HG03280 (cell line): Measurements from ENCODE around the gene LTBP4.
"Not testable (repeated sequence)": the region's sequence is repeated elsewhere in the genome, so short reads cannot be mapped to it uniquely, and the experiment has no call there.

Experiments used
- ATAC-seq: cut with Tn5 transposase; IDR thresholded peaks from one replicate; pipeline ENCODE4 v1.9.1; 2021; ENCODE audit warnings: mild to moderate bottlenecking, moderate library complexity; ENCODE audit not compliant: unreplicated experiment

LTBP4 gene

GRCh38 chr19:40601134-40601974, at the start of gene LTBP4:
Gene LTBP4 (plus strand): TSS chr19:40601369. CDS start chr19:40601388, 19 bp downstream.
- ATAC-seq = no peak

GRCh38 chr19:40552848-40553247, 48.3 kb upstream of the LTBP4 start:
- ATAC-seq = no peak

- ATAC-seq = no peak
These were observed 47.0 kb upstream of the LTBP4 start for GRCh38 chr19:40553885-40554857.

GRCh38 chr19:40555978-40556689, 45.0 kb upstream of the LTBP4 start:
- no peak for ATAC-seq

GRCh38 chr19:40556953-40557530, 44.1 kb upstream of the LTBP4 start:
- no peak for ATAC-seq

- no peak for ATAC-seq
These were observed 41.8 kb upstream of the LTBP4 start for GRCh38 chr19:40559394-40559793.

GRCh38 chr19:40560092-40560507, 41.1 kb upstream of the LTBP4 start:
- ATAC-seq = no peak

- ATAC-seq = no peak
These were observed 39.2 kb upstream of the LTBP4 start for GRCh38 chr19:40561947-40562346.

- ATAC-seq = not testable (repeated sequence)
These were observed 36.6 kb upstream of the LTBP4 start for GRCh38 chr19:40564535-40564934.

GRCh38 chr19:40565355-40565754, 35.8 kb upstream of the LTBP4 start:
- ATAC-seq = no peak

- no peak for ATAC-seq
These were observed 35.2 kb upstream of the LTBP4 start for GRCh38 chr19:40565910-40566495.

- ATAC-seq = no peak
These were observed 34.0 kb upstream of the LTBP4 start for GRCh38 chr19:40567040-40567749.

- no peak for ATAC-seq
These were observed 33.2 kb upstream of the LTBP4 start for GRCh38 chr19:40567750-40568494.

GRCh38 chr19:40570313-40571004, 30.7 kb upstream of the LTBP4 start:
- ATAC-seq = peak; percentile 85

- no peak for ATAC-seq
These were observed 30.2 kb upstream of the LTBP4 start for GRCh38 chr19:40571005-40571318.

- no peak for ATAC-seq
These were observed 29.2 kb upstream of the LTBP4 start for GRCh38 chr19:40571831-40572495.

- ATAC-seq = no peak
These were observed 25.8 kb upstream of the LTBP4 start for GRCh38 chr19:40575326-40575725.

- peak; percentile 4 for ATAC-seq
These were observed 25.0 kb upstream of the LTBP4 start for GRCh38 chr19:40576151-40576584.
